ENCODE results near the gene ATG4B. TPM values are rescaled to one million over a fixed set of nuclear protein-coding genes. Genes with fewer than 3 reads are reported as not detected.

Gene ATG4B
- total RNA-seq, 1 experiment from 2014 or later, result 70.9 TPM

GRCh38 chr2:241636182-241637017 lies 1.1 kb upstream of the ATG4B start:
- no peak for TF ChIP-seq CTCF (IDR thresholded peaks at IDR 0.05; ENCODE audit: unreplicated experiment)
- ChIA-PET CTCF (no interaction called here), POLR2A (interaction anchor here (0.6 to 2.8 kb wide), 12 partner anchors 10 to 1241 kb away, joined by 3 to 26 read pairs (median 3); partner anchors contain the start of genes D2HGDH, DTYMK, ING5 and MTERF4)
- DNase-seq (ENCODE audit: unreplicated experiment), result peak; percentile 46
- H3K4me1 Mint-ChIP-seq (ENCODE audit: insufficient read depth, unreplicated experiment), result peaks cover 29% of the 10 kb centered on the region
- intact Hi-C loops (cut with micrococcal nuclease), result loop anchor here (10.0 kb wide), 1 partner anchor 282 kb away; the partner anchor contains the start of gene FARP2
- peak overlapping the region; percentile 90 for H3K4me3 Mint-ChIP-seq (ENCODE audit: unreplicated experiment)
- no peaks in the 10 kb centered on the region for H3K9me3 Mint-ChIP-seq (ENCODE audit: unreplicated experiment)
- H3K36me3 Mint-ChIP-seq (ENCODE audit: insufficient read depth, unreplicated experiment), result peaks cover 22% of the 10 kb centered on the region
- H3K27me3 Mint-ChIP-seq (ENCODE audit: insufficient read depth, unreplicated experiment), result no peaks in the 10 kb centered on the region
- BruUV-seq (replicated peaks), result no TSS peak
- peak overlapping the region; percentile 86 for H3K27ac Mint-ChIP-seq (ENCODE audit: low read depth, unreplicated experiment)

GRCh38 chr2:241637795-241638660 lies 535 bp downstream of the ATG4B start:
- Mint-ChIP-seq H3K27me3 (ENCODE audit: insufficient read depth, unreplicated experiment) (no peaks in the 10 kb centered on the region), H3K36me3 (ENCODE audit: insufficient read depth, unreplicated experiment) (peaks cover 11% of the 10 kb centered on the region), H3K9me3 (ENCODE audit: unreplicated experiment) (no peaks in the 10 kb centered on the region), H3K4me3 (ENCODE audit: unreplicated experiment) (peak overlapping the region; percentile 90), H3K4me1 (ENCODE audit: insufficient read depth, unreplicated experiment) (peaks cover 37% of the 10 kb centered on the region), H3K27ac (ENCODE audit: low read depth, unreplicated experiment) (peak overlapping the region; percentile 86)
- DNase-seq (ENCODE audit: unreplicated experiment), result no peak
- BruUV-seq (replicated peaks), result TSS peak; percentile 51
- POLR2A ChIA-PET, result interaction anchor here (0.7 to 2.8 kb wide), 14 partner anchors 10 to 536 kb away, joined by 3 to 26 read pairs (median 3); partner anchors contain the start of genes BOK, D2HGDH, DTYMK and ING5
- CTCF ChIA-PET, result interaction anchor here (1.0 kb wide), 1 partner anchor 54 kb away, joined by 3 read pairs; no protein-coding TSS in a partner anchor
- TF ChIP-seq CTCF (IDR thresholded peaks at IDR 0.05; ENCODE audit: unreplicated experiment), result no peak
- intact Hi-C loops (cut with micrococcal nuclease), result loop anchor here (10.0 kb wide), 1 partner anchor 283 kb away; the partner anchor contains the start of gene FARP2

GRCh38 chr2:241638940-241639339 lies 1.4 kb downstream of the ATG4B start:
- ChIA-PET POLR2A (interaction anchor here (1.3 to 2.8 kb wide), 3 partner anchors 49 to 131 kb away, joined by 7 to 26 read pairs (median 13); partner anchors contain the start of genes DTYMK, ING5 and STK25), CTCF (no interaction called here)
- peaks cover 37% of the 10 kb centered on the region for H3K4me1 Mint-ChIP-seq (ENCODE audit: insufficient read depth, unreplicated experiment)
- H3K4me3 Mint-ChIP-seq (ENCODE audit: unreplicated experiment), result peak overlapping the region; percentile 90
- no peaks in the 10 kb centered on the region for H3K9me3 Mint-ChIP-seq (ENCODE audit: unreplicated experiment)
- H3K36me3 Mint-ChIP-seq (ENCODE audit: insufficient read depth, unreplicated experiment), result peaks cover 6% of the 10 kb centered on the region
- H3K27me3 Mint-ChIP-seq (ENCODE audit: insufficient read depth, unreplicated experiment), result no peaks in the 10 kb centered on the region
- no peak for DNase-seq (ENCODE audit: unreplicated experiment)
- intact Hi-C loops (cut with micrococcal nuclease), result loop anchor here (10.0 kb wide), 1 partner anchor 284 kb away; the partner anchor contains the start of gene FARP2
- no peak for TF ChIP-seq CTCF (IDR thresholded peaks at IDR 0.05; ENCODE audit: unreplicated experiment)
- BruUV-seq (replicated peaks), result no TSS peak
- H3K27ac Mint-ChIP-seq (ENCODE audit: low read depth, unreplicated experiment), result no peak overlapping the region

Data from MCF 10A (cell line).